HL-60 (cell line): ENCODE measurements around the gene MT1H.
A peak's percentile ranks its signal among the peaks of the same experiment; 100 is the strongest.

Experiments used
- DNase-seq, 2 experiments: peaks; one replicate each; pipeline ENCODE4 v3.0.0-alpha.2; 2010 to 2020; ENCODE audit warnings: low read depth in 1 of 2, low spot score in 1 of 2
- H3K27ac ChIP-seq: fragments of 250-450 bp; sonication (Bioruptor Pico); replicated peaks from 2 replicates; pipeline ENCODE4 v1.5.1; 2020; ENCODE audit warnings: mild to moderate bottlenecking, moderate library complexity
- H3K27me3 ChIP-seq: fragments of 250-450 bp; sonication (Bioruptor Pico); 2 replicates; pipeline ENCODE4 v1.5.1; 2021; ENCODE audit warnings: mild to moderate bottlenecking, moderate library complexity; ENCODE audit not compliant: insufficient read depth, poor library complexity, severe bottlenecking
- H3K4me3 ChIP-seq: replicated peaks from 2 replicates; pipeline ENCODE4 v1.5.1; 2011; ENCODE audit warnings: mild to moderate bottlenecking, control low read depth, low read length; ENCODE audit not compliant: insufficient read depth
- CTCF ChIP-seq: IDR thresholded peaks from one replicate; pipeline ENCODE4 v1.5.1; 2011; ENCODE audit warnings: low read length, control low read depth, inconsistent platforms; ENCODE audit not compliant: insufficient read depth
- GABPA ChIP-seq: IDR thresholded peaks from 2 replicates; pipeline ENCODE4 v1.6.1; 2012; ENCODE audit warnings: low read depth
- POLR2AphosphoS5 ChIP-seq: IDR thresholded peaks from 2 replicates; pipeline ENCODE4 v1.6.1; 2012; ENCODE audit warnings: low read depth
- SPI1 ChIP-seq: IDR thresholded peaks from 2 replicates; pipeline ENCODE4 v1.6.1; 2012; ENCODE audit warnings: low read depth, mild to moderate bottlenecking, borderline replicate concordance
- TF ChIP-seq, protein P1 (sequence below): IDR thresholded peaks from 2 replicates; pipeline ENCODE4 v1.6.1; 2012; ENCODE audit warnings: low read depth; ENCODE audit not compliant: insufficient replicate concordance

Gene MT1H

GRCh38 chr16:56652600-56652999, 17.0 kb upstream of the MT1H start:
- H3K27me3 ChIP-seq, result peaks cover 38% of the 10 kb centered on the region
- H3K4me3 ChIP-seq, result no peak overlapping the region
- H3K27ac ChIP-seq, result no peak overlapping the region
- DNase-seq, result no peak
- TF ChIP-seq GABPA, result no peak
- TF ChIP-seq, protein P1, sequence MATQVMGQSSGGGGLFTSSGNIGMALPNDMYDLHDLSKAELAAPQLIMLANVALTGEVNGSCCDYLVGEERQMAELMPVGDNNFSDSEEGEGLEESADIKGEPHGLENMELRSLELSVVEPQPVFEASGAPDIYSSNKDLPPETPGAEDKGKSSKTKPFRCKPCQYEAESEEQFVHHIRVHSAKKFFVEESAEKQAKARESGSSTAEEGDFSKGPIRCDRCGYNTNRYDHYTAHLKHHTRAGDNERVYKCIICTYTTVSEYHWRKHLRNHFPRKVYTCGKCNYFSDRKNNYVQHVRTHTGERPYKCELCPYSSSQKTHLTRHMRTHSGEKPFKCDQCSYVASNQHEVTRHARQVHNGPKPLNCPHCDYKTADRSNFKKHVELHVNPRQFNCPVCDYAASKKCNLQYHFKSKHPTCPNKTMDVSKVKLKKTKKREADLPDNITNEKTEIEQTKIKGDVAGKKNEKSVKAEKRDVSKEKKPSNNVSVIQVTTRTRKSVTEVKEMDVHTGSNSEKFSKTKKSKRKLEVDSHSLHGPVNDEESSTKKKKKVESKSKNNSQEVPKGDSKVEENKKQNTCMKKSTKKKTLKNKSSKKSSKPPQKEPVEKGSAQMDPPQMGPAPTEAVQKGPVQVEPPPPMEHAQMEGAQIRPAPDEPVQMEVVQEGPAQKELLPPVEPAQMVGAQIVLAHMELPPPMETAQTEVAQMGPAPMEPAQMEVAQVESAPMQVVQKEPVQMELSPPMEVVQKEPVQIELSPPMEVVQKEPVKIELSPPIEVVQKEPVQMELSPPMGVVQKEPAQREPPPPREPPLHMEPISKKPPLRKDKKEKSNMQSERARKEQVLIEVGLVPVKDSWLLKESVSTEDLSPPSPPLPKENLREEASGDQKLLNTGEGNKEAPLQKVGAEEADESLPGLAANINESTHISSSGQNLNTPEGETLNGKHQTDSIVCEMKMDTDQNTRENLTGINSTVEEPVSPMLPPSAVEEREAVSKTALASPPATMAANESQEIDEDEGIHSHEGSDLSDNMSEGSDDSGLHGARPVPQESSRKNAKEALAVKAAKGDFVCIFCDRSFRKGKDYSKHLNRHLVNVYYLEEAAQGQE, result no peak
- no peak for TF ChIP-seq SPI1
- TF ChIP-seq POLR2AphosphoS5, result no peak
- no peak for TF ChIP-seq CTCF

GRCh38 chr16:56653218-56653617, 16.4 kb upstream of the MT1H start:
- no peak overlapping the region for H3K4me3 ChIP-seq
- DNase-seq, result no peak
- H3K27me3 ChIP-seq, result peaks cover 38% of the 10 kb centered on the region
- H3K27ac ChIP-seq, result no peak overlapping the region
- TF ChIP-seq GABPA, result no peak
- TF ChIP-seq, protein P1, result no peak
- TF ChIP-seq POLR2AphosphoS5, result no peak
- no peak for TF ChIP-seq SPI1
- no peak for TF ChIP-seq CTCF

GRCh38 chr16:56657555-56658326, 11.9 kb upstream of the MT1H start, which contains the start of gene MT1F:
Gene MT1F, plus strand, starts transcription at chr16:56657959. Its CDS starts 100 bp downstream, at chr16:56658059.
- Histone ChIP-seq H3K27ac (no peak within 1 kb of the TSS), H3K4me3 (peak within 1 kb of the TSS; percentile 74), H3K27me3 (peaks cover 37% of the 10 kb centered on the region)
- TF ChIP-seq GABPA, result no peak
- TF ChIP-seq, protein P1, result no peak
- TF ChIP-seq SPI1, result no peak
- no peak for TF ChIP-seq POLR2AphosphoS5
- peak; percentile 59 to 82 for DNase-seq
